ENCODE data around the gene POLK.
"Not testable (repeated sequence)": the region's sequence is repeated elsewhere in the genome, so short reads cannot be mapped to it uniquely, and the experiment has no call there.

POLK gene

DNA sequence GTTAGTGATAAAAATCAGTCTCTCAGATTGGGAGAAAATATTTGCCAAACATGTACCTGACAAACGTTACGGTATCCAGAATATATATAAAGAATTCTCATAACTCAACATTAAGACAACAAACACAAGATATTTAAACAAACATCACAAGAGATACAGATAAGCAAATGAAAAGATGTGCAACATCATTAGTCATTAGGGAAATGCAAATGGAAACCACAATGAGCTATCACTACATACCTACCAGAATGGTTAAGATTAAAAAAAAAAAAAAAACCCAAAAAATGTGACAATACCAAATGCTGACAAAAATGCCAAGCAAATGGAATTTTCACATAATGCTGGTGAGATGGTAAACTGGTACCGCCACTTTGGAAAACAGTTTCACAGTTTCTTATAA, 15.7 kb upstream of the POLK start:
- no peak for ATAC-seq
- peaks cover 11% of the 10 kb centered on the region for H3K4me1 Mint-ChIP-seq
- no peaks in the 10 kb centered on the region for H3K9me3 Mint-ChIP-seq
- no peak for DNase-seq (ENCODE audit: low spot score in 2 of 2)
- peaks cover 59% of the 10 kb centered on the region for H3K36me3 Mint-ChIP-seq
- H3K4me3 Mint-ChIP-seq, result no peak overlapping the region
- H3K27ac Mint-ChIP-seq, result no peak overlapping the region

- ATAC-seq (no peak), DNase-seq (ENCODE audit: low spot score in 2 of 2) (no peak)
- Mint-ChIP-seq H3K4me3 (no peak overlapping the region), H3K36me3 (peaks cover 57% of the 10 kb centered on the region), H3K4me1 (peaks cover 17% of the 10 kb centered on the region), H3K27ac (no peak overlapping the region), H3K9me3 (no peaks in the 10 kb centered on the region)
These were observed 13.4 kb upstream of the POLK start for GRCh38 chr5:75498208-75498777.

GRCh38 chr5:75498875-75499274, 12.8 kb upstream of the POLK start:
- DNase-seq (ENCODE audit: low spot score in 2 of 2); H3K4me3 Mint-ChIP-seq; H3K9me3 Mint-ChIP-seq; ATAC-seq: not testable (repeated sequence)
- peak overlapping the region; percentile 40 for H3K27ac Mint-ChIP-seq
- H3K36me3 Mint-ChIP-seq, result peaks cover 63% of the 10 kb centered on the region
- peaks cover 17% of the 10 kb centered on the region for H3K4me1 Mint-ChIP-seq

- not testable (repeated sequence) for H3K4me3 Mint-ChIP-seq; ATAC-seq; DNase-seq (ENCODE audit: low spot score in 2 of 2); H3K27ac Mint-ChIP-seq; H3K9me3 Mint-ChIP-seq
- H3K4me1 Mint-ChIP-seq, result peaks cover 35% of the 10 kb centered on the region
- H3K36me3 Mint-ChIP-seq, result peaks cover 55% of the 10 kb centered on the region
These were observed 6.6 kb upstream of the POLK start for GRCh38 chr5:75505112-75505511.

DNA sequence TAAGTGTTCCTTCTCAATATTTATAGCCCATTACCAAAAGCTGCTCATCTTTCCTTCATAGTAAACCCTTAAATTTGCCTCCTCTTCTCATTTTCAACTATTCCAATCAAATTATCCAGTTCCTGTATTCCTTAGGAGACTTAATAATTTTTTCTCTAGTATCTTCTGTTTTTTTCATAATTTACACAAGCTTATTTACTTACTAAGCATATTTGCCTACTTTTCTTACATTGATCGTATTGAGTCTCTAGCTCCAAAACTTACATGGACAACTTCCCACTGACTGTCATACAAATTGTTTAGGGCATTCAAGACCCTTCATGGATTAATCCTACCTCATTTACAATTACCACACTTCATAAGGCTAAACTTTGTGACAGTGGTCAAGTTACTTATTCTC, 3.9 kb upstream of the POLK start:
- no peaks in the 10 kb centered on the region for H3K9me3 Mint-ChIP-seq
- ATAC-seq, result no peak
- no peak for DNase-seq (ENCODE audit: low spot score in 2 of 2)
- no peak overlapping the region for H3K27ac Mint-ChIP-seq
- peaks cover 36% of the 10 kb centered on the region for H3K4me1 Mint-ChIP-seq
- H3K4me3 Mint-ChIP-seq, result no peak overlapping the region
- peaks cover 40% of the 10 kb centered on the region for H3K36me3 Mint-ChIP-seq

DNA sequence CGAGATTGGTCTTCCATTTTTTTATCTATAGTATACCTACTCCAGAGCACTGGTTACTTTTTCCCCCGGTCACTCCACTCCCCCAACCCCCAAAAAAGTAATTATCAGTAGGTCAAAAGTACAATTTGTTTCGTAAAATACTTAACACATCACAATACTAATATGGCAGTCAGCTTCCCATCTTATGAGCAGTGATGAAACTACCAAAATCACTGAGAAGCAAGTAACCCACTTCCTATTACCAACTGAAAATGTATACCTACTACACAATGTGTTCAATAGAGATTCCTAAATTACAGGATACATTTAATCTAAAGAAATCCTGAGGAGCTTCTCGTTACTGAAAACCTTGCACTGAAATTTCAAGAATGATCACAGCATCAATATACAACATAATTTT, 2.1 kb upstream of the POLK start:
- no peak overlapping the region for H3K27ac Mint-ChIP-seq
- no peak for DNase-seq (ENCODE audit: low spot score in 2 of 2)
- peaks cover 23% of the 10 kb centered on the region for H3K36me3 Mint-ChIP-seq
- no peaks in the 10 kb centered on the region for H3K9me3 Mint-ChIP-seq
- peaks cover 41% of the 10 kb centered on the region for H3K4me1 Mint-ChIP-seq
- no peak for ATAC-seq
- peak overlapping the region; percentile 85 for H3K4me3 Mint-ChIP-seq

DNA sequence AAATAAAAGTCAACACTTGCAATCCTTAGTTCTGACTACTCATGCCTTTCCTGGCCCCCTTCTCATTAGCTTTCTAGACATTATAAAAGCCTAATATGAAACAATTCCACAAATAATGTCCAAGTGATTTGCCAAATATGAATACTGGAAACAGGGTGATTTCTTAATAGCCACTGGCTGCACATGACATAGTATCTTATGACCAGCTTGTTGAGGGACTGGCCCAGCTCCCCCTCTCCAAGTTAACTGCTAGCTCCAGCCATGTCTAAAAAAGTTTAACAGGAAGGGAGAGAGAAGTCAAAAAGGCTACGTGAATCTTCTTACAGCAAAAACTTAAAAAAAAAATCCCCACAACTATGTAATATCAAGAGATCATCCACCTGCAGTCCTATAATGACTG, 1.7 kb upstream of the POLK start:
- Mint-ChIP-seq H3K4me3 (peak overlapping the region; percentile 85), H3K36me3 (peaks cover 19% of the 10 kb centered on the region), H3K27ac (peak overlapping the region; percentile 92), H3K4me1 (peaks cover 41% of the 10 kb centered on the region), H3K9me3 (no peaks in the 10 kb centered on the region)
- DNase-seq (ENCODE audit: low spot score in 2 of 2), result no peak
- no peak for ATAC-seq

GRCh38 chr5:75510417-75510835, 1.3 kb upstream of the POLK start:
- Mint-ChIP-seq H3K4me1 (peaks cover 41% of the 10 kb centered on the region), H3K4me3 (peak overlapping the region; percentile 85), H3K9me3 (no peaks in the 10 kb centered on the region), H3K36me3 (peaks cover 14% of the 10 kb centered on the region), H3K27ac (peak overlapping the region; percentile 92)
- DNase-seq (ENCODE audit: low spot score in 2 of 2) (no peak), ATAC-seq (no peak)

DNA sequence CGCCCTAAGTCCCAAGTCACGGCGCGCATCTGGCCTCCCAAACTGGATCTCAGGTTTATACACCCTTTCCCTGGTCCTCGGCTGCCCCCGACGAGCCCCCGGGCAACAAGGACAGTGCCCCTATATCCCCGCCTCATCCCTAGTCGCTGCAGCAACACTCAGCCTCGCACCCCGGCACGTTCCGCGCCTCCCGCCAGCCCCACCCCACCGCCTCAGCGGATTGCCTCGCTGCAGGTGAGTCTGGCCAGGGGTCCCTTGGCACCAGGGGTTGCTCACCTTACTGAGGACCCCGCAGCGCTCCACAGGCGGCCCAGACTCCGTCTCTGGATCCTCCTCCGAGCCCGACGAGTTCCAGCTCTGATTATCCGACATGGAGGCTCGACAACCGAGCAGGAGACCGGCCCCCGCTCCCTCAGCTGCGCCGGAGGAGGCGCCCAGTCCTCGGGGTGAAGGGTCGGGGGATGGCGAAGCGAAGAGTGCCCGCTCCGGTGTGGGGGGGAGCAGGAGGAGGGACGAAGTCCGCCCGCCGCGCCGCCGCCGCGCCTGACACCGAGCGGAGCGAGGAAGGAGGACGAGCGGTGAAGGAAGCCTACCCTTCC, 756 bp upstream of the POLK start:
- Mint-ChIP-seq H3K9me3 (no peaks in the 10 kb centered on the region), H3K36me3 (peaks cover 9% of the 10 kb centered on the region), H3K4me1 (peaks cover 41% of the 10 kb centered on the region)

GRCh38 chr5:75512383-75513074, 838 bp downstream of the POLK start:
- Mint-ChIP-seq H3K36me3 (peaks cover 7% of the 10 kb centered on the region), H3K4me1 (peaks cover 43% of the 10 kb centered on the region), H3K9me3 (no peaks in the 10 kb centered on the region), H3K27ac (peak overlapping the region; percentile 92), H3K4me3 (peak overlapping the region; percentile 85)
- DNase-seq (ENCODE audit: low spot score in 2 of 2) (no peak), ATAC-seq (no peak)

More for the DNA sequence above, 756 bp upstream of the POLK start:
- DNase-seq (ENCODE audit: low spot score in 2 of 2) (peak; percentile 8 to 73), ATAC-seq (peak; percentile 65)
- Mint-ChIP-seq H3K4me3 (peak overlapping the region; percentile 85), H3K27ac (peak overlapping the region; percentile 92)

GRCh38 chr5:75513841-75514240, 2.1 kb downstream of the POLK start:
- Mint-ChIP-seq H3K27ac (no peak overlapping the region), H3K4me1 (peaks cover 41% of the 10 kb centered on the region), H3K9me3 (no peaks in the 10 kb centered on the region), H3K4me3 (no peak overlapping the region), H3K36me3 (peaks cover 7% of the 10 kb centered on the region)
- DNase-seq (ENCODE audit: low spot score in 2 of 2) (no peak), ATAC-seq (no peak)

- Mint-ChIP-seq H3K4me3 (no peak overlapping the region), H3K36me3 (peaks cover 7% of the 10 kb centered on the region), H3K27ac (no peak overlapping the region), H3K9me3 (peaks cover under 1% of the 10 kb centered on the region), H3K4me1 (peaks cover 44% of the 10 kb centered on the region)
- no peak for DNase-seq (ENCODE audit: low spot score in 2 of 2)
- no peak for ATAC-seq
These were observed 2.6 kb downstream of the POLK start for GRCh38 chr5:75514323-75514722.

GRCh38 chr5:75519761-75520160, 8.1 kb downstream of the POLK start:
- peaks cover 22% of the 10 kb centered on the region for H3K36me3 Mint-ChIP-seq
- no peak for ATAC-seq
- no peak overlapping the region for H3K4me3 Mint-ChIP-seq
- H3K27ac Mint-ChIP-seq, result no peak overlapping the region
- peaks cover 10% of the 10 kb centered on the region for H3K9me3 Mint-ChIP-seq
- peaks cover 45% of the 10 kb centered on the region for H3K4me1 Mint-ChIP-seq
- DNase-seq (ENCODE audit: low spot score in 2 of 2), result no peak

GRCh38 chr5:75521195-75521594, 9.5 kb downstream of the POLK start:
- DNase-seq (ENCODE audit: low spot score in 2 of 2), result no peak
- Mint-ChIP-seq H3K4me3 (no peak overlapping the region), H3K9me3 (peaks cover 10% of the 10 kb centered on the region), H3K27ac (no peak overlapping the region), H3K4me1 (peaks cover 52% of the 10 kb centered on the region), H3K36me3 (peaks cover 22% of the 10 kb centered on the region)
- ATAC-seq, result no peak

- H3K4me3 Mint-ChIP-seq, result no peak overlapping the region
- ATAC-seq (no peak), DNase-seq (ENCODE audit: low spot score in 2 of 2) (no peak)
- no peak overlapping the region for H3K27ac Mint-ChIP-seq
- H3K36me3 Mint-ChIP-seq, result peaks cover 22% of the 10 kb centered on the region
- H3K4me1 Mint-ChIP-seq, result peaks cover 49% of the 10 kb centered on the region
- peaks cover 10% of the 10 kb centered on the region for H3K9me3 Mint-ChIP-seq
These were observed 10.3 kb downstream of the POLK start for GRCh38 chr5:75522025-75522424.

GRCh38 chr5:75522542-75522941, 10.9 kb downstream of the POLK start:
- no peak for ATAC-seq
- Mint-ChIP-seq H3K36me3 (peaks cover 22% of the 10 kb centered on the region), H3K4me1 (peaks cover 44% of the 10 kb centered on the region), H3K4me3 (no peak overlapping the region), H3K9me3 (peaks cover 10% of the 10 kb centered on the region), H3K27ac (no peak overlapping the region)
- no peak for DNase-seq (ENCODE audit: low spot score in 2 of 2)
